MM.1S (cell line): Measurements from ENCODE around the gene GCNT2.

Experiments
- CTCF ChIP-seq: fragments of 300-600 bp; sonication (generic); IDR thresholded peaks from 2 replicates; pipeline ENCODE4 v1.5.1; 2016; ENCODE audit warnings: antibody characterized with exemption, low read length, mixed read lengths
- EZH2 ChIP-seq: fragments of 300-600 bp; sonication (generic); optimal IDR thresholded peaks from 2 replicates; pipeline ENCODE3; 2017; ENCODE audit warnings: low read depth, mild to moderate bottlenecking, antibody characterized with exemption, low read length, mixed read lengths
- EZH2phosphoT487 ChIP-seq: fragments of 300-600 bp; sonication (generic); IDR thresholded peaks from 2 replicates; pipeline ENCODE4 v1.6.1; 2018; ENCODE audit warnings: antibody characterized with exemption, low read length

- TF ChIP-seq CTCF = no peak
- no peak for TF ChIP-seq EZH2
- no peak for TF ChIP-seq EZH2phosphoT487
Observed at GRCh38 chr6:10482636-10483257, 38.4 kb upstream of the GCNT2 start.
